HepG2 (cell line): ENCODE data around the gene POLR3H.

ENCODE experiments used
- CTCF ChIP-seq: sonication (generic); formaldehyde crosslinking; IDR thresholded peaks from 2 replicates; pipeline ENCODE4 v1.5.0; 2020; ENCODE audit warnings: mild to moderate bottlenecking, missing genetic modification reagents, moderate library complexity
- ELF4 ChIP-seq: sonication (generic); formaldehyde crosslinking; IDR thresholded peaks from 2 replicates; pipeline ENCODE4 v1.5.0; 2020; ENCODE audit warnings: missing genetic modification reagents, mild to moderate bottlenecking, moderate library complexity, borderline replicate concordance
- FOXM1 ChIP-seq: sonication (generic); formaldehyde crosslinking; IDR thresholded peaks from 2 replicates; pipeline ENCODE4 v1.5.0; 2020; ENCODE audit warnings: missing genetic modification reagents
- KDM1A ChIP-seq: IDR thresholded peaks from 2 replicates; pipeline ENCODE4 v1.6.1; 2016; ENCODE audit warnings: missing compliant biosample characterization
- NR2C2 ChIP-seq: sonication (generic); formaldehyde crosslinking; IDR thresholded peaks from 2 replicates; pipeline ENCODE4 v1.4.0; 2020; ENCODE audit warnings: missing genetic modification reagents, mild to moderate bottlenecking, moderate library complexity, borderline replicate concordance
- SSRP1 ChIP-seq: IDR thresholded peaks from 2 replicates; pipeline ENCODE4 v1.6.1; 2016; ENCODE audit warnings: control low read depth
- TFDP1 ChIP-seq: IDR thresholded peaks from 2 replicates; pipeline ENCODE4 v1.6.1; 2016; ENCODE audit warnings: missing compliant biosample characterization, missing genetic modification reagents, borderline replicate concordance
- U2AF1 ChIP-seq: fragments of 200-400 bp; formaldehyde crosslinking; optimal IDR thresholded peaks from 2 replicates; pipeline ENCODE3; 2017; ENCODE audit warnings: mild to moderate bottlenecking, low read depth, low read length
- ZNF414 ChIP-seq: sonication (generic); formaldehyde crosslinking; IDR thresholded peaks from 2 replicates; pipeline ENCODE4 v1.5.0; 2020; ENCODE audit warnings: missing genetic modification reagents
- ZNF510 ChIP-seq: sonication (generic); formaldehyde crosslinking; IDR thresholded peaks from 2 replicates; pipeline ENCODE4 v1.4.0; 2020; ENCODE audit warnings: low read depth, mild to moderate bottlenecking, missing genetic modification reagents

- TF ChIP-seq NR2C2 (CRISPR knock-in tag) (no peak), ZNF414 (no peak), ELF4 (CRISPR knock-in tag) (no peak), KDM1A (CRISPR knock-in tag) (no peak), SSRP1 (CRISPR knock-in tag) (no peak), CTCF (CRISPR knock-in tag) (no peak), ZNF510 (CRISPR knock-in tag) (no peak), FOXM1 (CRISPR knock-in tag) (no peak), U2AF1 (no peak), TFDP1 (CRISPR knock-in tag) (no peak)
Measured at GRCh38 chr22:41530890-41531714, 13.2 kb downstream of the POLR3H start.
